GM18499 (cell line): ENCODE data around the gene CTIF.

Experiments
- ATAC-seq: cut with Tn5 transposase; IDR thresholded peaks from one replicate; pipeline ENCODE4 v1.9.1; 2021; ENCODE audit warnings: moderate number of reproducible peaks; ENCODE audit not compliant: insufficient read depth, unreplicated experiment

The CTIF gene

DNA sequence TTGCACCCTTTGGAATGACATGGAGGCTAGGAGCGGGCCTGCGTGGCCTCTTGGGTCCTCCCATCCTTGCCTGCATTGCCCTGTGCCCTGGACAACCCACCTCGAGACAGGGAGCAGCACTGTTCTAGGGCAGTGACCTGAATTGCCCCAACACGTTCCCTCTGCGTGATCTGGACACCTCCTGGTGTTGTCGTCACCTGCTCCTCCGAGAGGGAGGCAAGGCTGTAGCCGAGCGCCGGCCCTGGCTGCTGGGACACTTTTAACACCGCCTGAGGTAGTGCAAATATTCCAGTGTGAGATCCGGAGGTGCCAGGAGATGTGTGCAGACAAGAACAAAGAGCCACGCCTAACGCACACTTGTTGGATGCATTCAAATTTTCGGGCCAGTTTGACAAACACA lies 280.4 kb downstream of the CTIF start:
- no peak for ATAC-seq

DNA sequence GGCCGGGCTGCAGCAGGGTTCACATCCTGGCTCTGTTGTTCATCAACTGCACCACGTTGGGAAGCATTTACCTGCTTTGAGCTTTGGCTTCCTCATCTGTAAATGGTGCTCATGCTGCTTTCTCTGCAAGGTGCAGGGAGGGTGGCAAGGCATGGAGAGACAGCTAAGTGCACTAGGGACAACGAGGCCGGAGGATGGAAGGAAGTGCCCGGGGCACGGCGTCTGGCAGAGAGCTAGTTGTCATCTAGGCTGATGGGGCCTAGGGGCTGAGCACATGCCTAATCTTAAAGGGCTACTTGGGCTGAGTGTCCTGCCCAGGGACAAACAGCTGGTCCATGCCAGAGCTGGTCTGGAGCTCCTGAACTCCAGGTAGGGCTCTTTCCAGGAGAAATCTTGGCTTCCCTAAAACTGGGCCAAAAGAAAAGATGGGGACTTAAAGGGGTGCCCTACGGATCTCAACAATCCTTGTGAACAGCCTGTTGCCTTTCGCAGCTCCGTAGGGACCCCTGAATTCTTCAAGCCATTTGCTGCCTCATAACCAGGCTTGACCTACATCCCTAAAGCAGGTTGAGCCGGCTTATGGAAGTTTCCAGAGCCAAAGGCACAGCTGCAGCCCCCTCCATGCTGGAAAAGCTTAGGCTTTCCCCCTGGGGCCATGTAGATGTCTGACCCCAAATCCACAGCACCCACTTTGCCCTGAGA lies 281.1 kb downstream of the CTIF start:
- ATAC-seq = no peak

DNA sequence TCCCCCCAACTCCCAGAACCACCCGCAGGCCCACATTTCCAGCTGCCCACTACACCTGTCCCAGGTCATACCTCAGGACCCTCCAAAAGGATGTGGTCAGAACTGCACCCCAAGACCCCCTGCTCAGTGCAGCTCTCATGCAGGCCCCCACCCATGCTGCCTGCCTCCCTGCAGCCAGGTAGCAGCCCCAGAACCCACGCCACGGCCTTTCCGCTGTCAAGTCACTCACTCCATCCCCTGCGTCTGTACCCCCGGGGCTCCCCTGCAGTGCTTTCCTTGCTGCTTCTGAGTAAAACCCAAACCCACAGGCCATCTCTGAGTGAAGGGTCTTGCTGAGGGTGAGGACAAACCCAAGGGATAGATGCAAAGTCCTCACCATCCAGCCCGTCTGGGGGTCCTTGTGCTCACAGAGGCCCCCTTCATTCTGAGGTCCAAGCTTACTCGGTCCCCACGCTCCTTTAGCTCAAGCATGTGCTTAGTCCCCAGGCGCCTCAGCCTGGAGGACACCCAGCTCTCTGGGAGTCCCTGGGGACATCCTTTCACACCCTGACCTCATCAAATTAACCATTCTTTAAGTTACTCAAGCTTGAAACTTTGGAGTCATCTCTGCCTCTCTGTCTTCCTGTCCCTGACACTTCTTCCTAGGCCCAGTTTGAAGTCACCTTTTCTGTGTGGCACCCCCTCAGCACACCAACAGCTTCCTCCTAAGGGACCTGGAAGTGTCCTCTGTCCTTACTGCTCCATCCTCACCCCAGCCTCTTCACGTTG lies 281.8 kb downstream of the CTIF start:
- peak; percentile 82 for ATAC-seq

DNA sequence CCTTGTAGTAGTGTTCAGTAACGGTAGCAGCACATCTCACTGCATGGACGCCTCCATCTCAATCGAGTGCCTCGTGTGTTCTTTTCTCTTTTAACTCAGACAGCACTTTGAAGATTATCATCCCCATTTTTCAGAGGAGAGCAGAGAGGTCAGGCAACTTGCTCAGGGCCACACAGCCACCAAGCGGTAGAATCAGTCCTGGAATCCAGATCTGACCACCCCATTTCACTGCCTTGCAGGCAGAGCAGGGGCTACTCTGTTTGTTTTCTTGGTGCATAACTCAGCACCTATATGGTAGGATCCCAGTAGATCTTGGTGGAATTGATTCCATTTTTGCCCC lies 282.4 kb downstream of the CTIF start:
- no peak for ATAC-seq

DNA sequence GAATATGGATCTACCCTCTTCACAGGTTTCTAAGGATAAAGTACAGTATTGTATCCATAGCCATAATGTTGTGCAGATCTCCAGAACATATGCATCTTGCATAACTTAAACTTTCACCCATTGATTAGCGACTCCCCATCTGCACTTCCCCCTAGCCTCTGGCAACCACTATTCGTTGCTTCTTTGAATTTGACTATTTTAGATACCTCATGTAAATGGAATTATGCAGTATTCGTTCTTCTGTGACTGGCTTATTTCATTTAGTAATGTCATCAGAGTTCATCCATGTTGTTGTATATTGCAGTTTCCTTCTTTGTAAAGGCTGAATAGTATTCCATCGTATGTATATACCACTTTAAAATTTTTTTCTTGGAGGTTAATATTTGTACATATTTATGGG lies 283.0 kb downstream of the CTIF start:
- no peak for ATAC-seq

DNA sequence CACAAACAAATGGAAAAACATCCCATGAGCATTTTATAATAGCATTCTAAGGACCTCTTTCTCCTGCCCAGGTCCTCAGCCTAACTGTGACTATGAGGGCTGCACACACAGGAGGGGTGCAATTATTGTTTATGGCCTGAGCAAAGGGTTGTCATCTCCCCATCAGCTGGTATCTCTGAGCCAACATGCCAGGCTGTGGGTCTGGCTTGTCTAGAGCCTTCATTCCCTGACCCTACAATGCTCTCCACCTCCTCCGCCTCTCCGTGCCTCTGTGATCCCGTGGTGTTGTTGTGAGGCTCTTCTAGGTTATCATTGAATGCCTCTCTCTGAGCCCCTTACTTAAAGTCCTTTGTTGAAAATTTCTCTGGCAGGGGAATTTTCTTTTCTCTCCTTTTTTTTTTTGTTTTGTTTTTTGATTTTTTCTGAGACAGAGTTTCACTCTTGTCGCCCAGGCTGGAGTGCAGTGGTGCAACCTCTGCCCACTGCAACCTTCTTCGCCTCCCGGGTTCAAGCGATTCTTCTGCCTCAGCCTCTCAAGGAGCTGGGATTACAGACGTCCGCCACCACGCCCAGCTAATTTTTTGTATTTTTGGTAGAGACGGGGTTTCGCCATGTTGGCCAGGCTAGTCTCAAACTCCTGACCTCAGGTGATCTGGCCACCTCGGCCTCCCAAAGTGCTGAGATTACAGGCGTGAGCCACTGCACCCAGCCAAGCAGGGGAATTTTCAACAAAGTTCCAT lies 285.6 kb downstream of the CTIF start:
- ATAC-seq = no peak

DNA sequence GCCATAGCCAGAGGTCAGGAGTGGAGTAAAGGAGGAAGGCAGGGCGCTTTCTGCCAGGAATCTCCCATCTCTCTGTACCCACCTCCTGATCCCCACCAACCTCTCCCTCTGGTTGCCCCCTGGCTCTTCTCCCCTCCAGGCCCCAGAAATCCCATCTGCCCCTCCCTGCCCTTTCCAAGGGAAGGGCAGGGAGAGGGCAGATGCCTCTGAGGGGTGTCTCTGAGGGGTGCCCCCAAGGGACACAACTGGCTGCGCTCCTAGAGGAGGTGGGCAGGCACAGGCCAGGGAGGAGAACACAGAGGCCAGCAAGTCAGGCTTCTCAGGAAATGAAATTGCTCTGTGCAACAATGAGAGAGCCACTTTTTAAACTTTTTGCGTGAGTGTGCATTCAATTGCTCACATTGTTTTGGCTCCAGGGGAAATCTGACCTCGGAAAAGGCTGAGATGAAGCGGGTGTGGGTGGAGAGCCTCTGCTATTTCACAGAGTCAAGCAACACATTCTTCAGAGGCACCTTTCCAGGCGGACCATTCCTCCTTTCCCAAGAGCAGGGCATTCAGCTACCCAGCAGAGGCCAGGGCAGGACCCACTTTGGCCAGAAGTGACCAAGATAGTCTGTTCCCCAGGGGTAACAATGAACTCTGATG lies 286.4 kb downstream of the CTIF start:
- no peak for ATAC-seq

DNA sequence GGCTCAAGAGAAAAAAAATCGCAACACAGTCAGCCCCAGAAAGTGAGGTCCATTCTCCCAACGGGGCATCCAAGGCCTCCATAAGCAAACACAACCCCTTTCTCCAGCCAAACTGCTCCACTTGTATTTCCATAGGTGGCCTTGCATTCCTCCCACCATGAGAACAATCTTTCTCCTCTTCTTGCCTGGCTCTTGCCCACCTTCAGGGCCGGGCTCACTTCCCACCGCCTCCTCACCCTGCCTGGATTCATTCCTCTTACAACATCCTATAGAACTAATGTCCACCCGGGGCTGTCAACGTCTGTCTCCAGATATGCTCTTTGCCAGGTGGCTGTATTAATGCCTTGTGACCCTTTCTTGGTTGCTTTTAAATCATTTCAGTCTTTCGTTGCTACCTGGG lies 287.4 kb downstream of the CTIF start:
- ATAC-seq = no peak

DNA sequence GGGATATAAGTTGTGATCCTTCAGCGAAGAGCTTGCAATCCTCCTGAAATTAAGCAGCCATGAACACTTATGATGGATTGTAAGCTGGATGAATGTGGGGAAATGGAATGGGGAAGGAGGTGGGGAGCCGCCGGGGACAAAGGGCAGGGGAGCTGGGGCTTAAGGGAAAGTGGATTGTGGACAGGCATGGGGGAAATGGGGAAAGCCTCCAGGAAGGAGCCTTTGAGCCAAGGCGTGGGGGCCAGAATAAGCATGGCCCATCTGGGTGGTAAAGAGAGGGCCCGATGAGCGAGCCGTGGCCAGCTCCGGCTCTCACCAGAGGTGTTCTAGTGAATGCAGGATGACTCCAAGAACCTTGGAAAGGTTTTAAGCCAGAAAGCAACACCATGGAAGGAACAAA lies 288.0 kb downstream of the CTIF start:
- ATAC-seq = no peak

DNA sequence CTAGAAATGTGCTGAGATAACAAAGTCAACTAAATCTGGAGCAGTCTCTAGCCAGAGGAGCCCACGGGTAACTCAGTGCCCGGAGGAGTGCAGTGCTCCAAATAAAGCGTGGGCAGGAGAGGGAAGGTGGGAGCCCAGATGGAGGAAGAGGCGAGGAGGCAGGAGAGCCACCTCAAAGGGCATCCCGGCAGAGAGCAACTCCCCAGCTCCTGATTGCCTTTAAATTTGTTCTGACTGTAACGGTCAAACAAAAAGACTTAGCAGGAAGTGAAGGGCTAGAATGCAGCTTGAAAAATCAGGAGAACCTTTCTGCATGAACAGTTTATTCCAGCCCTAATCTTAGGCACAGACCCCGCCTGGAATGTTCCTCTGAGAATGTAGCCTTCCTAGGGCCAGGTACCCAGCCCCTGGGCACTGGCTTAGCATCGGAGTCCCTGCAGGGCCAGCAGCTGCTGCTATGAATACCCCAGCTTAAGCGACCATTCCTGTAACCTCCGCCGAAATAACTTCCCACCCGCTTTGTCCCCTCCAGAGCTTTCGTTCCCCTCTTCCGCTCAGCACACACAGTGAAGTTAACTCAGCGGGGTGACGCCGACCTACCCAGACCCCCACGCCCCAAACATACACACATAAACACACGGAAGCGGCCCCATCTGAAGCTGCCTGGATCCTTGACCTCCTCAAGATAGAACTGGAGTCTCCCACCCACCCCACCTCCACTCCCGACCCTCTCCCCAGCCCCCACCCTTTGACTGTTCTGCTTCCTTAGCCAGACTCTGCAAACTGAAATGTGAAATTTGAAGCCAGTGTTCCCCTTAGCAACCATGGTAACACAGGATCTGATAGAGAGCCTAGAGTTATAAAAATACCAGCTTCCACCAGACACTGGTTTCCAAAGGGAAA lies 288.7 kb downstream of the CTIF start:
- ATAC-seq = no peak

DNA sequence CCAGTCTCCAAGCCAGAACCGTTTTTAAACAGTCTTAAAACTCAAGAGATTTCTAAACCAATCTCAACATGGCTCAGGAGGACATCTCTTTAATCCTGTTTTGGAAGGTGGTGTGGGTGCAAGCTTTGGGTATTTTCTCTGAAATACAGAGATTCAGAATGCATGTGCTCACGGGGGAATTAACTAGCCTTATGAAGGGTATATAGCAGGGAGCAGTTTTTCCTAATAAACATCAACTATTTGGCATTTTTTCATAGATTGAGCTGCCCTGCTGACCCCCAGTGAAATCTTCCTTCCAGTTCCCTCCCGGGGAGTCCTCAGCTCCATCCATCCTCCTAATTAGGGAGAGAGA lies 289.3 kb downstream of the CTIF start:
- no peak for ATAC-seq

DNA sequence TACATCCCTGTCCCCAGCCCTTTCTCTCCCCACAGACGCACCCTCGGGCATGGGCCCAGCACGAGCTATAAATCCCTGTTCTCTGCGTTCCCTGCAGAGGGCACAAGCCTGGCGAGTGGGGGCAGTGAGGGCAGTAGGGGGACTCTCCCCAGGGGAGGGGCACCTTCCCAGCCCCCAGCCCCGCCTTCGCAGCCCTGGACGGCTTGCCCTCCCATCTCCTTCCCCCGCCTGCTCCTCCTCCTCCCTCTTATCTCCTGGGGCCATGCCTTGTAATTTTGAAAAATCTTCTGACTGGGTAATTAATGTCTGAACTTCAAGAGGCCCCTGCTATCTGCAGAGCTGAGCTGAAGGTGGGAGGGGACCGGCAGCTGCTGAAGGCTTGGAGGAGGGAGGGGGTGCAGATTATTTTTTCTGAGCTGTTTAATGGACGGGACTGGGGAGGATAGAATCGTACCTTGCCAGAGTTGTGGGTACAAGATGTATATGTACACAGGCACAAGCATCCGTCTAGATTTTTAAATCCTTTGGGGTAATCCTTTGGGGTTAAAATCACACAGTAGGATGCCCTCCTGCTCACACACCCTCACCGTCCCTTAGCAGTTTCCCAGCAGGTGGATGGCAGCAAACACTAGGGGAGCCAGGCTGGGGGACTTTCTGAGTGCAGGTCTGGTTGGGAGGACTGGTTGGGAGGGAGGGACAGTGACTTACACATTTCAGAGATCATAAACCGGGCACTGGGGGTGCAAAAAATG lies 290.0 kb downstream of the CTIF start:
- no peak for ATAC-seq

DNA sequence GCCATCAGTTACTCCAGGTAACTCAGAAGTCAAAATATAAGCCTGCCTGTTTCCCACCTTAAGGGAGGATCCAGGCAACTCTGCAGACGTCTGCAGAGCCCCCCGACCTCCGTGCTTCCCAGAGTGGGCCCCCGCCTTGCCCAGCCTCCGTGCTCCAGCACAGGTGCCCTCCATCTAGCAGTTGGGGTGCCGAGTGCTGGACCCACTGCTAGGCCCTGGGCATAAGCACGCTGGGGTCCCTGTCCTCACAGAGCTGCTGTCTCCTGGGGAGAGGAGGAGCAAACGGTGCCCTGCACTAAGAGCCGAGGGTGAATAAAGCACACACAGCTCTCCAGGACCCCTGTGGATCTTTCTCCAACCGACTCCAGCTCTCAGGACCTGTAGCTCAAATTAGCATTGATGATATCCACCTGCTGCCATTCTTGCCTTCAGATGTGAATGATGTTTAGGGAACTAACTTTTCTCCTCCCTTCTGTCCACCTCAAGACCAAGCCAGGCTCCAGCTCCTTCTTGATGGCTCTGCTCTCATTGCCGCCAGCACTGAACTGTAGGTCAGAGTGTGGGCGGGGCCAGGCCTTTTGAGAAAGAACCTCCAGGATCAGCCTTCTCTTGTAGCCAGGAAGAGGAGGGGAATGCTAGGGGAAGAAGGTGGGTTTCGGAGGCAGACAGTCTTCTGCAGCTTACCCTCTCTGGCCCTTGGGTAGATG lies 290.8 kb downstream of the CTIF start:
- no peak for ATAC-seq

DNA sequence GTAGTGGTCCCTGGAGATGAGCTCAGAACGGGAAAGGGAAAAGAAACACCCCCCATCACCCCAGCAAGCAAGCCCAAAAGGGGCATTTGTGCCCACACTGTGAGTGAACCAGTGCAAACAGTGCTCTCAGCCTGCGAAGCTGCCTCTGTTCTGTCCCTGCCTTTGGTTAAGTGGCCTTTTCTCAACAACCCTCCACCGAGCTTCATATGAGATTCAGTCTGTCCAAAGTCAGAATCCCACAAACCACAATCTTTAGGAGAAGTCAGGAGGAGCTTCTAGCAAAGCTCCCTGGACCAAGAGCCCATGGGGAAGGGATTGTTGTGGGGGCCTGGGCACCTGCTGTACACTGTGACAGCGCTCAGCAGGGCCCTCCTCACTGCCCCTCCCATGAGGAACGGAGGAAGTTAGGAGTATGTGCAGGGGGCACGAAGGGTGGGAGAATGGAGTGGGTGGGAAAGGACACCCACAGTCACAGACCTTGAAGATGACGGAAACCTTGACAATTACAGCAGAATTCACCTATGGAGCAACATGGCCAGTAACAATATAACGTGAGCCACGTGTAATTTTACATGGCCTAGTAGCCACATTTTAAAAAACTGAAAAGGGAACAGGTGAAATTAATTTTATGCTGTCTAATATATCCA lies 292.4 kb downstream of the CTIF start:
- no peak for ATAC-seq

DNA sequence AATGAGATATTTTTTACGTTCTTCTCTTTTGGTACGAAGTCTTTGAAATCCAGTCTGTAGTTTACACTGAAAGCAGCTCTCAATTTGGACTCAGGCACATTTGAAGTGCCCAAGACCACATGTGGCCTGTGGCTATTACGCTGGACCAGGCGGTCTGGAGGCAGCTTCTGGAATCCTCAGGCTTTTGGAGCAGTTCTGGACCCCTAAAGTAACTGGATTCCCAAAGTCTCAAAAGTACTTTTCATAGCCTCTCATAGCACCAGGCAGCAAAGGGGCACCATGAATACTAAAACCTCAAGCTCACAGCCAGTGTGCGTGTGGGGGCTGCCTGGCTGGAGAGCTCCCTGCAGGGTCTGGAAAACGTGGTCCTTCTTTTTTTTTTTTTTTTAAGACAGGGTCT lies 293.0 kb downstream of the CTIF start:
- ATAC-seq = no peak

DNA sequence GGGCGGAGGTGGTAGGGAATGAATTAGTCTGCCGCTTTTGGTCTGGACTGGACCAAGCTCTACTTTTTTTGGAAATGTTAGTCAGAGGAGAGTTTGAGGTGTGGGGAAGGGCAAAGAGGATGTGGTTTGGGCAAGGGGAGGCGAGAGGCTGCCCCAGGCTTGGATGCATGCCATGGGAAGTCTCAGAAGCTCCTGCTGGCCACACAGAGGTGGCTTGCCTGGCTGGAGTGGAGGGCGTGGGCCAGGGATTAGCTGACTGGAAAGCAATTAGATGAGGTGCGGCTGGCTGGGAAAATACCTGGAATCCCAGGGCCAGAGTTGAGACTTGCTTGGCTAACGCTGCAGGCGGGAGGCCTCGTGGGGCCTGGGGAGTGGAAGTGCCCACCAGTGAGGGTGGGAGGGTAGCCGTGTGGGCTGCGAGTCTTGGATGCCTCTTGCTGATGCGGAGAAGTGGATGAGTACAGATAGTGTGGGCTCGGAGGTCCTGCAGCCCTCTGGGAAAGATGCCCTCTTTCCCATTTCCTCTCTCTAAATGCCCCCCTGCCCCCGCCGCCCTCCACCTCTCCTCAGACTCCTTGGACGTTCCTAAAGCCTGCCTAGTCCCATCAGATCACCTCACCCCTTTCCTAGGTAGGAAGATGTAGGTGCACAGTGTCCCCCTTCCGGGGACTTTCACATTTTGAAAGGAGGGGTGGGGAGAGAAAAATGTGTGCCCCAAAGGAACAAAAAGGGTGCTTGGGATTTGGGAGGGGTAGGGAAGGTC lies 294.3 kb downstream of the CTIF start:
- no peak for ATAC-seq

DNA sequence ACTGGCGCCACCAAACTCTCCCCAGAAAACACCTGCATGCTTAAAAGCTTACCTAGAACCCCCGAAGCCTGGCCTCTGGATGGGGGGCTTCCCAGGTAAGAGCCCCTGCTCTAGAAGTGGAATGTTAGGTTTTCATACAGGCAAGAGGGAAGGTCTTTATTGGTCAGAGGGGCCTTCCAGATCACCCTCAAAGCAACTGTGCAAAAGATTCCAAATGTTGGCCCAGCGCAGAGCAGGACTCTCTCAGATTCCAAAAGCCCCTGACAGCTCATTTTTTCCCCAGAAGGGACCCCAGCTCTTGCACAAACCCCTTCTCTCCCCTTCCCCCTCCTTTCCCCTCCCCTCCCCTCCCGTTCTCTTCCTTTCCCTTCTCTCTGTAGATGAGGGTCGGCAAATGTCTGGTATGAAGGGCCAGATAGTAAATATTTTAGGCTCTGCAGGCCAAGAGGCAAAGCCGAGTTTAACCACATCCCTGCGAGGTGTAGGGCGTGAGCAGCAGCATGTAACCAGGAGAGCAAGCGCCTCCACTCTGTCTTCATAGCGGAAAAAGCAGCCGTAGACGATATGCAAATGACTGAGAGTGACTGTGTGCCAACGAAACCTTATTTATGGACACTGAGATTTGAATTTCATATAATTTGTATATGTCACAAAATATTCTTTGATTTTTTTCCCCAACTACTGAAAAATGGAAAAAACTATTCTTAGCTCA lies 295.0 kb downstream of the CTIF start:
- no peak for ATAC-seq
